NT2/D1 (cell line): ENCODE measurements around the gene LILRA1.

Source experiments
- DNase-seq: peaks from one replicate; pipeline ENCODE4 v3.0.0-alpha.2; 2011; ENCODE audit warnings: low read depth, low spot score
- H3K27me3 ChIP-seq: 2 replicates; pipeline ENCODE4 v1.6.0; 2011; ENCODE audit warnings: mild to moderate bottlenecking; ENCODE audit not compliant: insufficient read length, insufficient read depth
- H3K36me3 ChIP-seq: 2 replicates; pipeline ENCODE4 v1.6.1; 2011; ENCODE audit warnings: mild to moderate bottlenecking, low read length, mixed read lengths; ENCODE audit not compliant: insufficient read depth, insufficient read length
- H3K4me1 ChIP-seq: 2 replicates; pipeline ENCODE4 v1.5.1; 2011; ENCODE audit not compliant: insufficient read depth, insufficient read length
- H3K4me3 ChIP-seq: 2 replicates; pipeline ENCODE4 v1.5.1; 2011; ENCODE audit warnings: low read depth; ENCODE audit not compliant: insufficient read length
- H3K9ac ChIP-seq: 2 replicates; pipeline ENCODE4 v1.6.0; 2011; ENCODE audit warnings: low read depth; ENCODE audit not compliant: insufficient read length
- H3K9me3 ChIP-seq: 2 replicates; pipeline ENCODE4 v1.5.1; 2011; ENCODE audit warnings: mild to moderate bottlenecking, low read length; ENCODE audit not compliant: insufficient read depth
- SUZ12 ChIP-seq: IDR thresholded peaks from 2 replicates; pipeline ENCODE4 v1.6.1; 2011; ENCODE audit not compliant: insufficient read length, insufficient read depth; ENCODE audit errors: extremely low read depth
- YY1 ChIP-seq: IDR thresholded peaks from 2 replicates; pipeline ENCODE4 v1.6.1; 2011; ENCODE audit not compliant: insufficient read length, insufficient read depth
- ZNF274 ChIP-seq: IDR thresholded peaks from 2 replicates; pipeline ENCODE4 v1.6.1; 2011; ENCODE audit warnings: mild to moderate bottlenecking, low read depth, low read length

LILRA1 gene

DNA sequence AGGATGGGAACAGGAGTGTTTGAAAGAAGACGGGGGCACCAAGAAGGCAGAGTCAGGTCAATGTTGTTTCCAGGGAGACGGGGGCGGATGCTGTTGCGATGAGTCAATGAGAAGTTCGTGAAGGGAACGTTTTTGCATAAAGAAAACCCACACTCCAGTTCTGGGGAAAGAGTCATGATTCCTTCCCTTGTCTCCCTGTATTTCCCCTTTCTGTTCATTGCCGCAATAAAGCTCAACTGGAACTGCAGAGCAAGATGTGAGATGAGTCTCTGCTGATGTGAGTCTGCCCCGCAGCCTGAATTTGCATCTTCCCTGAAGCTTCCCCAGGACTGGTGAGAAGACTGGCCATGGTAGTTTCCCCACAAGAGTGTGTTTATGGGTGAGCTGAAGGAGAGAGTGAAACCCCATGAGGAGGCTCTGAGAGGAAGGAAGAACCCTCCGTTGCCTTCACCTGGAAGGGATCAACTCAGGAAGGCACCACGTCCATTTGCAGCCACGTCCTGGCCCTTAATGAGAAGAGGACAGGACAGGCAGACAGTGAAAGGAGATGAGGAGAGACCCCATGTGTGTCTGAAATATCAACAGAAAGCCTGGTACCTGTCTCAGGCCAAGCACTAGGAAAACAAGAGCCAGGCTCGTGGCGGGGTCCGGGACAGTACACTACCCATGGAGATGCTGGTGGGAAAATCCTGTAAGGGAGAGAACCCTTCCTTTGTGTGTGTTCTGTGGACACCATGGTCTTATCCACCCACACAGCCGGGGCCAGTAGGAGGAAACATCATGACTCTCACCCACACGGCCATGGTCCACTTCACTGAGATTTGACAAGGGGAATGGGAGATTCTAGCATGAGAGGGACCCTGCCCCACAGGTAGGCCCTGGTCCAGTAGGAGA lies 13.7 kb downstream of the LILRA1 start:
- H3K36me3 ChIP-seq: no peaks in the 10 kb centered on the region
- H3K9me3 ChIP-seq: no peaks in the 10 kb centered on the region
- H3K9ac ChIP-seq: no peak overlapping the region
- TF ChIP-seq SUZ12: no peak
- TF ChIP-seq ZNF274: no peak
- H3K4me3 ChIP-seq: no peak overlapping the region
- no peak for DNase-seq
- H3K27me3 ChIP-seq: peaks cover 4% of the 10 kb centered on the region
- no peaks in the 10 kb centered on the region for H3K4me1 ChIP-seq

- DNase-seq: no peak
- Histone ChIP-seq H3K9me3 (no peaks in the 10 kb centered on the region), H3K4me3 (no peak overlapping the region), H3K36me3 (no peaks in the 10 kb centered on the region), H3K4me1 (no peaks in the 10 kb centered on the region), H3K27me3 (peaks cover 4% of the 10 kb centered on the region), H3K9ac (no peak overlapping the region)
- TF ChIP-seq YY1: no peak
- TF ChIP-seq SUZ12: no peak
- TF ChIP-seq ZNF274: no peak
Measured at GRCh38 chr19:54607785-54608150, 14.3 kb downstream of the LILRA1 start.

GRCh38 chr19:54608205-54608604 lies 14.8 kb downstream of the LILRA1 start:
- H3K9ac ChIP-seq: no peak overlapping the region
- no peaks in the 10 kb centered on the region for H3K36me3 ChIP-seq
- H3K9me3 ChIP-seq: no peaks in the 10 kb centered on the region
- no peak for TF ChIP-seq ZNF274
- TF ChIP-seq YY1: no peak
- TF ChIP-seq SUZ12: no peak
- H3K27me3 ChIP-seq: peaks cover 4% of the 10 kb centered on the region
- no peak overlapping the region for H3K4me3 ChIP-seq
- no peaks in the 10 kb centered on the region for H3K4me1 ChIP-seq
- no peak for DNase-seq

DNA sequence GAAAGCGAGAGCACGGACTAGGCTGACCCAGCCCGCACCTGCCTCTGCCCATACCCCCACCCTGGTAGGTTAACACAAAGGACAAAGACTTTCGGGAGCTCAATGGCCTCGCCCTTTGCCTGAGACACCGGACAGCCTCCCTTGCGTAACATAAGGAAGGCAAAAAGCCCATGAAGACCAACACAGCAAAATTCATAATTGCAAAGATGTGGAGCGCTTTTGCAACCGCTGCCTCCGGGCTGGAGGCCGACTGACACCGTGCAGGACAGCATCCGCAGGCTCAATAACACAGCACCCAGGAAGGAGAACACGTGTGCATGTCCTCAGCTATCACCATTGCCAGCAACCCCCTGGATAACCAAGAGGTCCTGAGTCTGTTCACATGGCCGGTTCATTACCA lies 15.4 kb downstream of the LILRA1 start:
- Histone ChIP-seq H3K27me3 (peaks cover 4% of the 10 kb centered on the region), H3K4me1 (no peaks in the 10 kb centered on the region), H3K36me3 (no peaks in the 10 kb centered on the region), H3K9me3 (no peaks in the 10 kb centered on the region), H3K4me3 (no peak overlapping the region), H3K9ac (no peak overlapping the region)
- DNase-seq: no peak
- TF ChIP-seq YY1 (no peak), SUZ12 (no peak), ZNF274 (no peak)

- Histone ChIP-seq H3K27me3 (peaks cover 4% of the 10 kb centered on the region), H3K36me3 (no peaks in the 10 kb centered on the region), H3K9ac (no peak overlapping the region), H3K4me3 (no peak overlapping the region), H3K9me3 (no peaks in the 10 kb centered on the region), H3K4me1 (no peaks in the 10 kb centered on the region)
- no peak for DNase-seq
- TF ChIP-seq ZNF274: no peak
- no peak for TF ChIP-seq SUZ12
- TF ChIP-seq YY1: no peak
Measured at GRCh38 chr19:54609356-54609791, 15.9 kb downstream of the LILRA1 start.

- Histone ChIP-seq H3K9ac (no peak overlapping the region), H3K4me3 (no peak overlapping the region), H3K9me3 (no peaks in the 10 kb centered on the region), H3K27me3 (no peaks in the 10 kb centered on the region), H3K36me3 (no peaks in the 10 kb centered on the region), H3K4me1 (no peaks in the 10 kb centered on the region)
- TF ChIP-seq SUZ12 (no peak), ZNF274 (no peak), YY1 (no peak)
- DNase-seq: no peak
Measured at GRCh38 chr19:54612428-54612827, 19.0 kb downstream of the LILRA1 start.

- Histone ChIP-seq H3K27me3 (no peaks in the 10 kb centered on the region), H3K4me1 (no peaks in the 10 kb centered on the region), H3K9me3 (peaks cover 8% of the 10 kb centered on the region; the same call in 1 of the 2 replicates), H3K4me3 (no peak overlapping the region), H3K36me3 (no peaks in the 10 kb centered on the region), H3K9ac (no peak overlapping the region)
- no peak for DNase-seq
- TF ChIP-seq SUZ12 (no peak), YY1 (no peak), ZNF274 (no peak)
Measured at GRCh38 chr19:54614726-54615125, 21.3 kb downstream of the LILRA1 start.
